Measurements from ENCODE around the gene CD2BP2. TPM values are rescaled to one million over a fixed set of nuclear protein-coding genes. Genes with fewer than 3 reads are reported as not detected.
A peak's percentile ranks its signal among the peaks of the same experiment; 100 is the strongest.

Gene CD2BP2
- total and polyA plus RNA-seq, 2 of the 8 experiments (the other 6 are each of a cell fraction or from before 2014, with no cell fraction given), result 22.4 to 55.3 TPM

DNA sequence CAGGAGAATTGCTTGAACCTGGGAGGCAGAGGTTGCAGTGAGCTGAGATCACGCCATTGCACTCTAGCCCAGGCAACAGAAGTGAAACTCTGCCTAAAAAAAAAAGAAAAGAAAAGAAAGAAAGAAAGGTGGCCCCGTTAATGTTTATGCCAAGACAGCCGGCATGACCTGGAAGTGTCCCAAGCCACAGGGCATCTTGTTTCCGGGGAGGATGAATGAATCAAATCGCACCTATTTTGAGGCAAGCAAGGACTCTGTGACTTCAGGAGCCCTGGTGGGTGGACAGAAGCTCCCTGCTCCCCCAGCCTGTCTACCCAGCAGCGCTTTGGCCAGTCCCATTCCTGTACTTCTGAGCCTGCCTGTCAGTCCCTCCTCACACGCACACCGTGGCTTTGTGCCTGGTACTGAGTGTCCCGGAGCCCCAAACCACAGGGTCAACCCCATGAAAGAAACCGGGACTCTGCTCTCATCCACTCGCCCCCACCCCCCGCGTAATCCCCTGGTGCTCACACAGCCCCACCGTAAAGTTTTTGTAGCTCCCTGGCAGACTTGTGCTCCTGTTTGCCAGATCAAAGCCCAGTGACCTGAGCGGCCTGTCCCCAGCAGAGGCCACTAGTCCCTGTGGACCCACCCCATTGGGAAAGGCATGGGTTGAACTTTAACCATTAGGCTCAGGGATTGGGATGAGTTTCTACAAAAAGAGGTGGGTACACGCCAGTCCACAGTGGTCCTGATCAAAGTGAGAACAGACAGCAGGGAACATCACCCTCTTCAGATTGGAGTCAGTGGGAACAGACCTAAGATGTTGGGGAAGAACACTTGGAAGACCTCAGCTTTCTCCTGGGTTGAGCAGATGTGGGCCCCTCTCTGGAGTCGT is 19.3 kb downstream of the CD2BP2 start:
- ChIA-PET CTCF (ENCODE audit: partially characterized antibody) (interaction anchor here (0.5 to 2.6 kb wide), 3 partner anchors 11 to 97 kb away, joined by 3 to 6 read pairs (median 3); no protein-coding TSS in a partner anchor), POLR2A (ENCODE audit: partially characterized antibody) (interaction anchor here (1.0 to 2.0 kb wide), 5 partner anchors 19 to 69 kb away, joined by 3 to 6 read pairs (median 5); partner anchors contain the start of gene CD2BP2)
- Histone ChIP-seq H2BK120ac (replicated peaks; ENCODE audit: low read depth, low read length) (no peak overlapping the region), H3K18ac (ENCODE audit: extremely low read depth, low read length) (peak overlapping the region; percentile 32; the same call in 1 of the 2 replicates), H3K56ac (replicated peaks; ENCODE audit: insufficient read length, low read depth, low read length) (no peak overlapping the region), H3K4me3 (ENCODE audit: extremely low read depth in 1 of 4, insufficient read depth in 2 of 4, low read depth in 3 of 4, low read length in 4 of 4) (peak overlapping the region in 1 of 4 experiments; percentile 69; a peak in 2 of 8 replicates), H3K36me3 (ENCODE audit: control insufficient read depth in 2 of 4, insufficient read depth in 4 of 4, low read length in 3 of 4) (no peaks in the 10 kb centered on the region), H3K4me2 (ENCODE audit: insufficient read depth in 1 of 2, low read depth in 2 of 2, low read length in 2 of 2) (peak overlapping the region; percentile 7 to 11; a peak in 1 of 4 replicates), H3K79me2 (ENCODE audit: control insufficient read depth in 1 of 2, insufficient read depth in 2 of 2, low read length in 2 of 2) (peaks cover 0 to 10% of the 10 kb centered on the region in 2 experiments; a peak in 2 of 4 replicates), H2AFZ (ENCODE audit: low read length) (no peak overlapping the region; the same call in 1 of the 2 replicates), H4K5ac (ENCODE audit: insufficient read length, low read depth, low read length) (no peak overlapping the region), H2BK12ac (ENCODE audit: low read depth, low read length) (no peak overlapping the region), H3K4ac (replicated peaks; ENCODE audit: insufficient read length, low read depth, low read length) (no peak overlapping the region), H4K91ac (replicated peaks; ENCODE audit: insufficient read length, low read length) (no peak overlapping the region), H3K79me1 (ENCODE audit: low read depth, low read length) (no peaks in the 10 kb centered on the region), H3K27ac (ENCODE audit: low read depth, low read length) (no peak overlapping the region), H3K9me3 (ENCODE audit: insufficient read depth in 2 of 2, low read depth in 1 of 2, low read length in 1 of 2) (no peaks in the 10 kb centered on the region), H3K4me1 (replicated peaks in 1 of 4; ENCODE audit: control insufficient read depth in 3 of 4, insufficient read depth in 4 of 4, low read length in 3 of 4) (peaks cover 0 to 3% (median 0%) of the 10 kb centered on the region in 4 experiments; a peak in 1 of 7 replicates), H3K23ac (ENCODE audit: insufficient read length) (no peak overlapping the region), H2BK15ac (ENCODE audit: low read length) (no peak overlapping the region), H3K14ac (ENCODE audit: insufficient read length) (no peak overlapping the region), H3K9ac (replicated peaks in 1 of 4; ENCODE audit: extremely low read depth in 1 of 4, low read depth in 3 of 4, low read length in 3 of 4) (no peak overlapping the region), H3K23me2 (ENCODE audit: low read depth, low read length) (no peaks in the 10 kb centered on the region), H4K8ac (ENCODE audit: extremely low read depth, insufficient read depth, low read length) (no peak overlapping the region; the same call in none of the 2 replicates), H2BK20ac (ENCODE audit: low read length) (no peak overlapping the region), H4K20me1 (replicated peaks in 1 of 2; ENCODE audit: control insufficient read depth in 1 of 2, insufficient read depth in 2 of 2, low read length in 2 of 2) (no peaks in the 10 kb centered on the region), H3K27me3 (replicated peaks in 1 of 4; ENCODE audit: control insufficient read depth in 3 of 4, extremely low read depth in 1 of 4, insufficient read depth in 3 of 4, low read length in 3 of 4) (no peaks in the 10 kb centered on the region), H2BK5ac (ENCODE audit: low read depth, low read length) (no peak overlapping the region; the same call in 1 of the 2 replicates), H2AK5ac (ENCODE audit: low read depth, low read length) (no peak overlapping the region)
- DNase-seq (ENCODE audit: low read depth in 1 of 2, low spot score in 2 of 2) (no peak), FAIRE-seq (no peak)
- 74% methylated on average over 16 of the region's 17 CpGs; no CpG with 5 or more reads in 1 of the 2 experiments for WGBS, 2 experiments (ENCODE audit: extremely low coverage in 1 of 2, insufficient coverage in 1 of 2, insufficient read length in 1 of 2, insufficient replicate concordance in 2 of 2, low coverage in 1 of 2, low lambda C conversion rate in 2 of 2, missing lambda C conversion rate in 1 of 2)
- no peak for TF ChIP-seq CHD1 (IDR thresholded peaks at IDR 0.05; ENCODE audit: low read depth, low read length)
- TF ChIP-seq CHD2 (IDR thresholded peaks at IDR 0.05; ENCODE audit: low read length), result no peak
- TF ChIP-seq CREB1 (IDR thresholded peaks at IDR 0.05), result no peak
- TF ChIP-seq TAF7 (optimal IDR thresholded peaks at IDR 0.05; ENCODE audit: borderline replicate concordance, low read depth, low read length), result no peak
- no peak for TF ChIP-seq HDAC6 (IDR thresholded peaks at IDR 0.05; ENCODE audit: low read depth, low read length)
- TF ChIP-seq MAFK (IDR thresholded peaks at IDR 0.05; ENCODE audit: low read depth, low read length), result no peak
- TF ChIP-seq PHF8 (conservative IDR thresholded peaks at IDR 0.05; ENCODE audit: low read depth, low read length), result no peak
- no peak for TF ChIP-seq EP300 (IDR thresholded peaks at IDR 0.05; ENCODE audit: borderline replicate concordance in 1 of 2, low read depth in 2 of 2, low read length in 2 of 2)
- no peak for TF ChIP-seq RBBP5 (IDR thresholded peaks at IDR 0.05; ENCODE audit: borderline replicate concordance, low read depth, low read length)
- TF ChIP-seq RNF2 (IDR thresholded peaks at IDR 0.05; ENCODE audit: borderline replicate concordance, low read depth, low read length, missing control alignments, poor library complexity, severe bottlenecking), result no peak
- no peak for TF ChIP-seq BRCA1 (IDR thresholded peaks at IDR 0.05; ENCODE audit: low read depth, low read length)

All from H1 (cell line).